Stimulated activated CD4-positive, alpha-beta T cell treated with anti-CD3 and anti-CD28 coated beads, Interleukin-2, amount 100 ng/mL, for 4 hours (primary cell): ENCODE results near the gene RNF208.
"Not testable (repeated sequence)": the region's sequence is repeated elsewhere in the genome, so short reads cannot be mapped to it uniquely, and the experiment has no call there.

Experiments used
- DNase-seq: peaks from one replicate; pipeline ENCODE4 v3.0.0-alpha.2; 2020; ENCODE audit warnings: low read depth

The RNF208 gene

GRCh38 chr9:137239541-137240200 lies 17.6 kb upstream of the RNF208 start:
- DNase-seq = not testable (repeated sequence)

- no peak for DNase-seq
Observed at GRCh38 chr9:137237759-137238726, 16.0 kb upstream of the RNF208 start.

GRCh38 chr9:137236936-137237421 lies 14.9 kb upstream of the RNF208 start:
- no peak for DNase-seq

GRCh38 chr9:137236238-137236935 lies 14.3 kb upstream of the RNF208 start:
- peak; percentile 87 for DNase-seq

GRCh38 chr9:137235424-137236237 lies 13.6 kb upstream of the RNF208 start:
- DNase-seq = no peak

- DNase-seq = no peak
Observed at GRCh38 chr9:137234758-137235423, 12.9 kb upstream of the RNF208 start.

- no peak for DNase-seq
Observed at GRCh38 chr9:137234055-137234697, 12.1 kb upstream of the RNF208 start.

GRCh38 chr9:137233143-137233980 lies 11.3 kb upstream of the RNF208 start:
- no peak for DNase-seq

- DNase-seq = no peak
Observed at GRCh38 chr9:137232510-137232909, 10.5 kb upstream of the RNF208 start.

GRCh38 chr9:137232101-137232500 lies 10.1 kb upstream of the RNF208 start:
- DNase-seq = no peak

- DNase-seq = no peak
Observed at GRCh38 chr9:137231372-137232039, 9.5 kb upstream of the RNF208 start.

- no peak for DNase-seq
Observed at GRCh38 chr9:137230705-137231371, 8.8 kb upstream of the RNF208 start, which contains the start of gene SLC34A3. SLC34A3 (plus strand) TSS chr9:137230901; CDS start chr9:137231703, 802 bp downstream.

GRCh38 chr9:137229903-137230704 lies 8.1 kb upstream of the RNF208 start:
- no peak for DNase-seq

GRCh38 chr9:137228968-137229896 lies 7.2 kb upstream of the RNF208 start:
- no peak for DNase-seq

GRCh38 chr9:137228506-137228967 lies 6.5 kb upstream of the RNF208 start:
- no peak for DNase-seq

GRCh38 chr9:137227853-137228505 lies 5.9 kb upstream of the RNF208 start:
- no peak for DNase-seq
